HepG2 (cell line): ENCODE results near the gene TRDMT1. TPM values are rescaled to one million over a fixed set of nuclear protein-coding genes. Genes with fewer than 3 reads are reported as not detected.

Source experiments
- DNMT1 ChIP-seq: sonication (generic); formaldehyde crosslinking; IDR thresholded peaks from 2 replicates; pipeline ENCODE4 v1.5.1; 2020; ENCODE audit warnings: mild to moderate bottlenecking, missing genetic modification reagents
- MLXIP ChIP-seq: sonication (generic); formaldehyde crosslinking; IDR thresholded peaks from 2 replicates; pipeline ENCODE4 v1.9.0; 2021; ENCODE audit warnings: missing genetic modification reagents, borderline replicate concordance
- TERF1 ChIP-seq: sonication (generic); formaldehyde crosslinking; IDR thresholded peaks from 2 replicates; pipeline ENCODE4 v1.8.0; 2022; ENCODE audit warnings: mild to moderate bottlenecking, missing genetic modification reagents, moderate library complexity
- ZNF10 ChIP-seq: sonication (generic); formaldehyde crosslinking; IDR thresholded peaks from 2 replicates; pipeline ENCODE4 v1.4.0; 2020; ENCODE audit warnings: mild to moderate bottlenecking, low read depth, missing genetic modification reagents, borderline replicate concordance
- ZNF335 ChIP-seq: sonication (generic); formaldehyde crosslinking; IDR thresholded peaks from 2 replicates; pipeline ENCODE4 v1.4.0; 2020; ENCODE audit warnings: missing genetic modification reagents
- ZNF337 ChIP-seq: sonication (generic); formaldehyde crosslinking; IDR thresholded peaks from 2 replicates; pipeline ENCODE4 v1.5.1; 2020; ENCODE audit warnings: missing genetic modification reagents, low read depth, mild to moderate bottlenecking, borderline replicate concordance
- ZNF773 ChIP-seq: sonication (generic); formaldehyde crosslinking; IDR thresholded peaks from 2 replicates; pipeline ENCODE4 v1.4.0; 2020; ENCODE audit warnings: missing genetic modification reagents, borderline replicate concordance
- polyA plus RNA-seq, 8 experiments: library from polyadenylated mRNA; depleted of rRNA in 3 of 8; stranded (reverse) in 7 of 8; unstranded in 1 of 8; fragments of >200 nt; fragmentation: Illumina TruSeq in 4 of 8; extraction: Trizol in 4 of 8; gene quantifications; 2 replicates each; pipeline versions ENCODE4 v1.2.1 to v1.2.3, GENCODE V29; 2011 to 2016; ENCODE audit warnings: low read depth in 4 of 8, missing spikeins in 1 of 8, mixed read lengths in 1 of 8; ENCODE audit not compliant: insufficient read depth in 1 of 8
- total RNA-seq, 5 experiments: library from RNA; depleted of rRNA; stranded (reverse); fragments of >200 nt; fragmentation: Illumina TruSeq; extraction: Trizol; gene quantifications; 2 replicates each; pipeline ENCODE4 v1.2.3, GENCODE V29; 2016; ENCODE audit warnings: low read depth in 1 of 5
- TF ChIP-seq, protein P1 (sequence below): sonication (generic); formaldehyde crosslinking; IDR thresholded peaks from 2 replicates; pipeline ENCODE4 v1.4.0; 2020; ENCODE audit warnings: missing genetic modification reagents, borderline replicate concordance

TRDMT1 gene
- total and polyA plus RNA-seq, 2 of the 13 experiments (the other 11 are each of a cell fraction or from before 2014, with no cell fraction given): 2.0 to 3.0 TPM

- no peak for TF ChIP-seq MLXIP (CRISPR knock-in tag)
- no peak for TF ChIP-seq ZNF773 (CRISPR knock-in tag)
- TF ChIP-seq TERF1: no peak
- TF ChIP-seq ZNF335: no peak
- TF ChIP-seq ZNF337 (CRISPR knock-in tag): no peak
- TF ChIP-seq DNMT1: no peak
- no peak for TF ChIP-seq ZNF10
- TF ChIP-seq, protein P1, sequence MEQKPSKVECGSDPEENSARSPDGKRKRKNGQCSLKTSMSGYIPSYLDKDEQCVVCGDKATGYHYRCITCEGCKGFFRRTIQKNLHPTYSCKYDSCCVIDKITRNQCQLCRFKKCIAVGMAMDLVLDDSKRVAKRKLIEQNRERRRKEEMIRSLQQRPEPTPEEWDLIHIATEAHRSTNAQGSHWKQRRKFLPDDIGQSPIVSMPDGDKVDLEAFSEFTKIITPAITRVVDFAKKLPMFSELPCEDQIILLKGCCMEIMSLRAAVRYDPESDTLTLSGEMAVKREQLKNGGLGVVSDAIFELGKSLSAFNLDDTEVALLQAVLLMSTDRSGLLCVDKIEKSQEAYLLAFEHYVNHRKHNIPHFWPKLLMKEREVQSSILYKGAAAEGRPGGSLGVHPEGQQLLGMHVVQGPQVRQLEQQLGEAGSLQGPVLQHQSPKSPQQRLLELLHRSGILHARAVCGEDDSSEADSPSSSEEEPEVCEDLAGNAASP (CRISPR knock-in tag): no peak
Measured at GRCh38 chr10:17140386-17140761, 61.1 kb downstream of the TRDMT1 start (continued).
